CD14-positive monocyte (primary cell): Measurements from ENCODE around the gene CHD3. TPM values are rescaled to one million over a fixed set of nuclear protein-coding genes. Genes with fewer than 3 reads are reported as not detected.

ENCODE experiments used
- DNase-seq, 3 donors: peaks; one replicate each; pipeline ENCODE4 v3.0.0-alpha.2; 2011 to 2022
- H2AFZ ChIP-seq: 2 replicates; pipeline ENCODE4 v1.6.0; 2012; ENCODE audit warnings: mild to moderate bottlenecking, low read depth, low read length, inconsistent platforms; ENCODE audit not compliant: insufficient read depth, poor library complexity, severe bottlenecking
- H3K27ac ChIP-seq, 2 donors: 1 replicate in 1 of 2; 2 replicates in 1 of 2; pipeline ENCODE4 v1.5.1; 2012 to 2013; ENCODE audit warnings: low read length in 2 of 2, control low read depth in 1 of 2, inconsistent platforms in 1 of 2, low read depth in 1 of 2, mild to moderate bottlenecking in 1 of 2
- H3K27me3 ChIP-seq, 2 donors: one replicate each; pipeline versions ENCODE4 v1.6.0 to v1.6.1; 2011 to 2013; ENCODE audit warnings: low read length in 2 of 2; ENCODE audit not compliant: control insufficient read depth in 2 of 2, insufficient read depth in 2 of 2
- H3K36me3 ChIP-seq, 2 donors: replicated peaks in 1 of 2; 1 replicate in 1 of 2; 2 replicates in 1 of 2; pipeline versions ENCODE4 v1.5.1 to v1.6.1; 2012 to 2013; ENCODE audit warnings: low read length in 2 of 2, control low read depth in 1 of 2, inconsistent platforms in 1 of 2, mild to moderate bottlenecking in 1 of 2; ENCODE audit not compliant: insufficient read depth in 2 of 2, control insufficient read depth in 1 of 2
- H3K4me1 ChIP-seq, 2 donors: 1 replicate in 1 of 2; 2 replicates in 1 of 2; pipeline versions ENCODE4 v1.5.1 to v1.6.1; 2012 to 2013; ENCODE audit warnings: low read length in 2 of 2, control low read depth in 1 of 2, inconsistent platforms in 1 of 2, mild to moderate bottlenecking in 1 of 2, moderate library complexity in 1 of 2; ENCODE audit not compliant: insufficient read depth in 2 of 2, control insufficient read depth in 1 of 2
- H3K4me2 ChIP-seq: replicated peaks from 2 replicates; pipeline ENCODE3; 2012; ENCODE audit warnings: low read length, moderate library complexity, mild to moderate bottlenecking; ENCODE audit not compliant: poor library complexity, severe bottlenecking; ENCODE audit errors: extremely low read depth
- H3K4me3 ChIP-seq, 3 experiments: fragments of 200-600 bp in 1 of 3; sonication (generic) in 1 of 3; replicated peaks in 1 of 3; 1 replicate in 2 of 3; 2 replicates in 1 of 3; pipeline ENCODE4 v1.5.1; 2011 to 2013; ENCODE audit warnings: low read length in 3 of 3, mild to moderate bottlenecking in 3 of 3, control low read depth in 2 of 3, low read depth in 2 of 3, inconsistent platforms in 1 of 3, moderate library complexity in 1 of 3
- H3K79me2 ChIP-seq: 2 replicates; pipeline ENCODE4 v1.6.0; 2012; ENCODE audit warnings: mild to moderate bottlenecking, control low read depth, inconsistent platforms, low read length, moderate library complexity; ENCODE audit not compliant: insufficient read depth
- H3K9ac ChIP-seq: 2 replicates; pipeline ENCODE4 v1.6.0; 2017; ENCODE audit warnings: low read length, mild to moderate bottlenecking; ENCODE audit not compliant: insufficient read depth, poor library complexity, severe bottlenecking
- H3K9me3 ChIP-seq, 2 donors: replicated peaks in 1 of 2; 1 replicate in 1 of 2; 2 replicates in 1 of 2; pipeline versions ENCODE4 v1.5.1 to v1.6.1; 2012 to 2013; ENCODE audit warnings: low read length in 2 of 2, control low read depth in 1 of 2; ENCODE audit not compliant: control insufficient read depth in 1 of 2, insufficient read depth in 1 of 2
- H4K20me1 ChIP-seq: 2 replicates; pipeline ENCODE4 v1.6.0; 2012; ENCODE audit warnings: mild to moderate bottlenecking, low read length, control low read depth, moderate library complexity; ENCODE audit not compliant: insufficient read depth
- H3K27ac Mint-ChIP-seq, 7 donors: one replicate each; pipeline ENCODE4 v1.8.0; 2020; ENCODE audit warnings: mild to moderate bottlenecking in 7 of 7, mixed read lengths in 7 of 7, moderate library complexity in 6 of 7, inconsistent platforms in 2 of 7
- H3K27me3 Mint-ChIP-seq, 3 donors: one replicate each; pipeline ENCODE4 v1.8.0; 2021 to 2022; ENCODE audit warnings: low read depth in 3 of 3, mild to moderate bottlenecking in 3 of 3, mixed read lengths in 3 of 3, moderate library complexity in 3 of 3, inconsistent platforms in 1 of 3
- H3K36me3 Mint-ChIP-seq, 2 donors: one replicate each; pipeline ENCODE4 v1.8.0; 2020; ENCODE audit warnings: mixed read lengths in 2 of 2, inconsistent platforms in 1 of 2, mild to moderate bottlenecking in 1 of 2
- H3K4me1 Mint-ChIP-seq: one replicate; pipeline ENCODE4 v1.8.0; 2020; ENCODE audit warnings: mild to moderate bottlenecking, mixed read lengths
- H3K4me3 Mint-ChIP-seq, 2 donors: one replicate each; pipeline ENCODE4 v1.8.0; 2020; ENCODE audit warnings: mild to moderate bottlenecking in 2 of 2, mixed read lengths in 2 of 2, moderate library complexity in 1 of 2
- H3K9me3 Mint-ChIP-seq, 7 donors: one replicate each; pipeline ENCODE4 v1.8.0; 2020 to 2022; ENCODE audit warnings: mixed read lengths in 7 of 7, mild to moderate bottlenecking in 6 of 7, moderate library complexity in 6 of 7, inconsistent platforms in 2 of 7
- CTCF ChIP-seq: fragments of 200-600 bp; IDR thresholded peaks from one replicate; pipeline ENCODE4 v1.8.0; 2022; ENCODE audit warnings: antibody characterized with exemption, mild to moderate bottlenecking
- WGBS: methylation state at CpG from one replicate; pipeline ENCODE4 v1.1.5; 2013; ENCODE audit warnings: missing lambda C conversion rate; ENCODE audit not compliant: insufficient coverage; 5-methylcytosine and 5-hydroxymethylcytosine counted together
- intact Hi-C, 2 donors: fragments of 100-400 bp; cut with micrococcal nuclease; formaldehyde crosslinking; loops; one replicate each; pipeline versions ENCODE4 v1.15.0 to v1.15.1; 2023
- polyA plus RNA-seq, 3 donors: library from polyadenylated mRNA; depleted of rRNA in 1 of 3; unstranded in 2 of 3; stranded (reverse) in 1 of 3; fragments of 300-500 nt in 2 of 3; fragments of >200 nt in 1 of 3; fragmentation: Illumina TruSeq in 2 of 3; gene quantifications; 1 replicate in 2 of 3; 2 replicates in 1 of 3; pipeline ENCODE4 v1.2.3, GENCODE V29; 2012 to 2021

The CHD3 gene
- polyA plus RNA-seq, 3 donors: 0.55 to 67.9 (median 0.91) TPM

GRCh38 chr17:7864995-7865650 lies 23.5 kb upstream of the CHD3 start:
- Mint-ChIP-seq H3K4me3 (no peak overlapping the region), H3K27ac (no peak overlapping the region), H3K9me3 (peaks cover 0 to 3% (median 0%) of the 10 kb centered on the region in 7 donors), H3K36me3 (peaks cover 17 to 20% of the 10 kb centered on the region in 2 donors), H3K4me1 (peaks cover 33% of the 10 kb centered on the region), H3K27me3 (no peaks in the 10 kb centered on the region)
- Histone ChIP-seq H3K27me3 (no peaks in the 10 kb centered on the region), H3K9ac (no peak overlapping the region), H3K27ac (no peak overlapping the region), H3K4me1 (peaks cover 30 to 34% of the 10 kb centered on the region in 2 donors), H3K79me2 (peaks cover 40% of the 10 kb centered on the region), H2AFZ (no peak overlapping the region), H3K4me3 (no peak overlapping the region), H3K9me3 (no peaks in the 10 kb centered on the region), H4K20me1 (no peaks in the 10 kb centered on the region), H3K36me3 (peaks cover 0 to 36% of the 10 kb centered on the region in 2 donors), H3K4me2 (no peak overlapping the region)
- intact Hi-C loops: loop anchor here (5.0 kb wide), 3 partner anchors 32 to 192 kb away; no protein-coding TSS in a partner anchor
- no peak for DNase-seq
- no CpG with 5 or more reads among the region's 5 CpGs for WGBS
- no peak for TF ChIP-seq CTCF

DNA sequence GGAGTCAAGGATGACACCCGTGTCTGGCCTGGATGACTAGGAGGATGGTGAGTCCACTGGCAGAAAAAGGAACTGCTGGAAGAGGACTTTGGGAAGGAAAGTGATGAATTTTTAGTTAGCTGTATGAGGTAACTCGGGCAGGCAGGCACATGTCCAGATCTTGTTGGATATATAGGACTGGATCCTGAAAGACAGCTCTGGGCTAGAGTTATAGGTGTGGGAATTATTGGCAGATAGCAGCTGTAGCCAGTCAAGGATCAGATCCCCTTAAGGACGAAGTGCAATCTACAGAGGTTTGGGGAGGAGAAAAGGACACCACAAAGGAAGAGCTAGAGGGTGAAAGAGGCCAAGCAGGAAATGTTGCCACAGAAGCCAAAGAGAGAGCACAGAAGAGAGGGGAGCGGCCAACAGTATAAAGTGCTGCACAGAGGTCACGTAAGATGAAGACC lies 20.7 kb upstream of the CHD3 start:
- no peak for TF ChIP-seq CTCF

More for the DNA sequence above, 20.7 kb upstream of the CHD3 start:
- Mint-ChIP-seq H3K36me3 (peaks cover 9 to 16% of the 10 kb centered on the region in 2 donors), H3K9me3 (peaks cover 0 to 3% (median 0%) of the 10 kb centered on the region in 7 donors), H3K27ac (peak overlapping the region; percentile 70 to 92 (median 85)), H3K4me1 (peaks cover 51% of the 10 kb centered on the region), H3K27me3 (no peaks in the 10 kb centered on the region), H3K4me3 (peak overlapping the region; percentile 47 to 86)
- H3K79me2 ChIP-seq: peaks cover 52% of the 10 kb centered on the region
- H3K9me3 ChIP-seq: no peaks in the 10 kb centered on the region
- no peaks in the 10 kb centered on the region for H4K20me1 ChIP-seq
- no peaks in the 10 kb centered on the region for H3K27me3 ChIP-seq
- DNase-seq: peak in 1 of 3 donors; percentile 62
- intact Hi-C loops: loop anchor here in 1 of 2 donors (2.0 to 5.0 kb wide), 2 partner anchors 13 to 189 kb away; no protein-coding TSS in a partner anchor
- H2AFZ ChIP-seq: peak overlapping the region; percentile 78
- peak overlapping the region in 1 of 3 experiments; percentile 58 for H3K4me3 ChIP-seq
- H3K36me3 ChIP-seq: peaks cover 0 to 17% of the 10 kb centered on the region in 2 donors
- peak overlapping the region; percentile 71 for H3K4me2 ChIP-seq
- H3K27ac ChIP-seq: peak overlapping the region; percentile 19 to 74
- peaks cover 47 to 61% of the 10 kb centered on the region in 2 donors for H3K4me1 ChIP-seq
- H3K9ac ChIP-seq: peak overlapping the region; percentile 18
- 0% methylated on average over 5 of the region's 5 CpGs for WGBS
